ENCODE data around the gene EHD1.

GRCh38 chr11:64826062-64826461, 52.4 kb downstream of the EHD1 start:
- TF ChIP-seq SP1 (IDR thresholded peaks at IDR 0.05): no peak
- no peak for TF ChIP-seq SUZ12 (IDR thresholded peaks at IDR 0.05)
- TF ChIP-seq ARNT (IDR thresholded peaks at IDR 0.05): no peak
- no peak for TF ChIP-seq FOXA1 (IDR thresholded peaks at IDR 0.05)
- TF ChIP-seq TARDBP (IDR thresholded peaks at IDR 0.05): no peak
- no peak for TF ChIP-seq FOXM1 (IDR thresholded peaks at IDR 0.05; ENCODE audit: borderline replicate concordance)
- TF ChIP-seq FOXK2 (IDR thresholded peaks at IDR 0.05): no peak
- TF ChIP-seq LEF1 (IDR thresholded peaks at IDR 0.05; ENCODE audit: borderline replicate concordance): no peak
- no peak for TF ChIP-seq HDGF (IDR thresholded peaks at IDR 0.05; ENCODE audit: borderline replicate concordance)
- TF ChIP-seq CTBP1 (IDR thresholded peaks at IDR 0.05; ENCODE audit: borderline replicate concordance): no peak
- TF ChIP-seq L3MBTL2 (conservative IDR thresholded peaks at IDR 0.05): no peak

All from HEK293T (cell line).